Stimulated activated CD4-positive, alpha-beta T cell treated with anti-CD3 and anti-CD28 coated beads, Interleukin-2, amount 100 ng/mL, for 4 hours (primary cell): Measurements from ENCODE around the gene ZNF132.
"Not testable (repeated sequence)": the region's sequence is repeated elsewhere in the genome, so short reads cannot be mapped to it uniquely, and the experiment has no call there.

ENCODE experiments used
- DNase-seq: peaks from one replicate; pipeline ENCODE4 v3.0.0-alpha.2; 2020; ENCODE audit warnings: low read depth

ZNF132 gene

DNA sequence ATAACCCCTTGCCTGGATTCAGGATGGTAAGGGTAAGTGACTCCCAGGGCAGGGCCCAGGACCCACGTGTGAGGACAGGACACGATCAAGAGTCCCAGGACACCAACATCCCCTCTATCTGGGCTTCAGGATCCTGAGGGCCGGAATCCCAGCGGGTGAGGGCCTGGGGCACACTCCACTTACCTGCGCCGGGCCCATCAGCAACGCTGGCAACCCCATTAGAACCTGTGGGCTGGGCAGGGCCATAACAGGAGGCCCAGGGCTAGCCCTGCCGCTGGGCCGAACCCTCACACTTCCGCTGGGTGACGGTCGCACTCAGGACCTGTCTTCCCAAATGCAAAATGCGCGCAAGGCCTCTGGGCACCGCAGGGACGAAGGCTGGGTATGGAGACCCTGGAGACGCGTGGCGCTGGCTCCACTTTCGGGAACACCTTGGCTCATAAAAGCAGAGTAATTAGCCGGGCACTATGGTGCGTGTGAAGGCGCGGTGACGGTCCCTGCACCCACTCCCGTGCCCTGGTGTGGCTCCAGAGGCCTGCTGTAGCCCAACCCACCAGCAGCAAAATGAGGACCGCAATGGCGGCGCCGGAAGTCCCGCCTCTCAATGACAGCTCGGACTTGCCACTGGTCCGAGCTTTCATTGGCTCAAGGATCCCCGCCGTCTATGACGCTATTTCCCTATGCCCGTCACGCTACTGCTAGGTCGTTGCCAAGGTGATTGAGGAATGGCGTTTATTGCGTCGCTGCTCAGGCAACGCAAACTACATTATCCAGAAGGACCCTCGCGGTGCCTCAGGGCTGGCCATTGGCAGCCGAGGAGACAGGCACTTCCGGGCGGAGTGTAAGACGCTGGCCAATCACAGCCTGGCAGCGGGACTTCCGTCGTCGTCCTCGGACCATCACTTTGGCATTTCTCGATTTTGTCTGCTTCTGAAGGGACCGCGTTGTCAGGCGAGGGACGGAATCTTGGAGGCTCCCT, at the start of gene ZNF132:
TSS of gene ZNF132 (minus strand) at position 578 of the 979 bp plus-strand sequence. CDS start at position 246, 332 bp downstream.
- peak; percentile 92 for DNase-seq

DNA sequence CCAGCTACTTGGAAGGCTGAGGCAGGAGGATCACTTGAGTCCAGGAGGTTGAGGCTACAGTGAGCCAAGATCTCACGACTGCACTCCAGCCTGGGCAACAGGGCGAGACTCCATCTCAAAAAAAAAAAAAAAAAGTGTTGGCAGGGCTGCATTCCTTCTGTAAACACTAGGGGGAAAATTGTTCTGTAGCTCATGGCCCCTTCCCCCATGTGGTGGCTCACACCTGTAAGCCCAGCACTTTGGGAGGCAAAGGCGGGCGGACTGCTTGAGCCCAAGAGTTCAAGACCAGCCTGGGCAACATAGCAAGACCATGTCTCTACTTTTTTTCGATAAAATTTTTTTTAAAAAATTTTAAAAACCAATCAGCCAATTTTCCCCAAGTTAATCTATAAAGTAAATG, 44.4 kb upstream of the ZNF132 start:
- not testable (repeated sequence) for DNase-seq

- DNase-seq: no peak
Observed at GRCh38 chr19:58483776-58484175, 43.8 kb upstream of the ZNF132 start.

- no peak for DNase-seq
Observed at GRCh38 chr19:58482372-58482771, 42.4 kb upstream of the ZNF132 start.

DNA sequence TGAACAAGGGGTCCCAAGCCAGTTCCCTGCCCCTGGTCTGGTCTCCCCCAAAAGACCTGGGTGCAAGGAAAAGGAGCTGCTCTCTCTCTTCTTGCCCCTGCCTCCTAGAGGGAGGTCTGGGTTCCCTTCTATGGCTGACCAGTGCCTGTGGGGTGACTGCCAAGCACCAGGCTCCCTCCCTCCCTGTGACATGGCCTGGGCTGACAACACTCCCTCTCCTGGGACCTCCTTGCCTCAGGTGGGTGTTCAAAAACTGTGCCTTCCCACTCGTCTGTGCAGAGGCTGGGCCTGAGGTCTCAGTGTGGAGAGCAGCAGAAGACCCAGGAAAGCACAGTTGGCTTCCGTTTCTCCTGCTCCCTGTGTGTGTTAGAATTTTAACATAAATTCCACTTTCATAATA, 40.9 kb upstream of the ZNF132 start:
- DNase-seq: no peak

DNA sequence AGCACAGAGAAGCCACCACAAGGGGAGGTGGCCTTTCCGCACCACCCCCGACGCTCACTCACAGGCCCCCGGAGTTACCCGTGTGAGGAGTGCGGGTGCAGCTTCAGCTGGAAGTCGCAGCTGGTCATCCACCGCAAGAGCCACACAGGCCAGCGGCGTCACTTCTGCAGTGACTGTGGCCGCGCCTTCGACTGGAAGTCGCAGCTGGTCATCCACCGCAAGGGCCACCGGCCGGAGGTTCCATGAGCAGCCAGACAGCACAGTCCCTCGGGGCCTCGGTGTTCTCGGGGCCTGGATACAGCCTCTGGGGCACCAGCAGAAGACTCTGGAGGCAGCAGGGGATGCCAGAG, 40.5 kb upstream of the ZNF132 start:
- no peak for DNase-seq

DNA sequence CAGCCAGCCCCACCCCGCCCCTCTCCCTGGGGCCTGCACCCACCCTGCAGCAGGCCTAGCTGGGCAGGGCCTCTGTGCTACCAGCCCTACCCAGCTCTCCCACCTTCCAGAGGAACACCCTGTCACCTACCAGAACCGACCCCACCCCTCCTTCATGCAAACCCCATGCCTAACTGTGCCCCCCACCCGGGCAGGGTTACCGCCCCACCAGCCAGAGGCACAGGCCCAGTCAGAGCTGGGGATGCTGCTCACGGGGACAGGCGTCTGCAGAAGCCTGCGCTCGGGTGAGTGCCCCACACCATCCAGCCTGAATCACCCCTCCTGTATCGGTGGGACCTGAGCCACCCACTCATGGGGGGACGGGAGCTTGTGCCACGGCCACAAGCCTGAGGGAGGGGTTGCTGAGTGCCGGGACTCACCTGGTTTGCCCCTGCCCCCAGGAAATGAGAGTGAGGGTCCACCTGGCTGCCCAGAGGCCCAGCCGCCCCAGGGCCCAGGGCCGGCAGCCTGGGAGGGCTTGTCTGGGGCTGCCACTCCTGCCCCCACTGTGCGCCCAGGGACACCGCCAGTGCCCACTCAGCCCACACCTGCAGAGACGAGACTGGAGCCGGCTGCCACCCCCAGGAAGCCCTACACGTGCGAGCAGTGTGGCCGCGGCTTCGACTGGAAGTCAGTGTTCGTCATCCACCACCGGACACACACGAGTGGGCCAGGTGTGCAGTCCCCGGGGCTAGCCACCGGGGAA, 40.0 kb upstream of the ZNF132 start:
- DNase-seq: no peak

DNA sequence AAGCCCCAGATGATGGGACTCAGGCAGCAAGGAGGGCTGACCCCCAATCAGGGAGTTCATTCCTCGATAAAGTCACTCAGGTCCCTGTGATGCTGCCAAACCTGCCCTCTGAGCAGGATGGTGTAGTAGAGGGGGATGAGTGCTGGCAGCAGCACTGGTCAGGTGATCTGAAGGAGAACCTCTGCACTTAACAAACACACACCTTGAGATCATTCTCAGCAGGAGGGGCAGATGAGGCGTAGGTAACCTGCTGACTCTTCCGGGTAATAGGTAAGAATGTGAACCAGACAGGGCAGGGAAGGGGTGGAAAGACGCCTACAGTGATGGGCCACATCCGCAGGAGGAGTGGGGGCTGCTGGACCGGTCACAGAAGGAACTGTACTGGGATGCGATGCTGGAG, 39.4 kb upstream of the ZNF132 start:
- DNase-seq: no peak

DNA sequence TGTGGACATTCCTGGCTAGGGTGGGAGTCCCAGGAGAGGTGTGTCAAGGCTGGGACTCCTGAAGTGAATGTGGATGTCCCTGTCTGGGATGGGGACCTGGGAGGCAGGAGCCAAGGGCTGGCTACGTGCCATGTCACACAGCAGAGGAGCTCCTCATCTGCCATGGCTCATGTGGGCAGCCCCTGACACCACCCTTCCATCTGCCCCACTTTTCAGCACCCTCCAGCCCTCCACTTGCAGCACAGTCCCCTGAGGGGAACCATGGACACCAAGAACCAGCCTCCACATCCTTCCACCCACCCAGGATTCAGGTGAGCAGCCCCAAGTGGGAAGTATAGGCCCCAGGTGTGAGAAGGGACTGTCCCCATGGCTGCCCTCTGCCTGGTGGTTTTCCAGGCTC, 37.9 kb upstream of the ZNF132 start:
- no peak for DNase-seq

- no peak for DNase-seq
Observed at GRCh38 chr19:58477130-58477529, 37.2 kb upstream of the ZNF132 start.

DNA sequence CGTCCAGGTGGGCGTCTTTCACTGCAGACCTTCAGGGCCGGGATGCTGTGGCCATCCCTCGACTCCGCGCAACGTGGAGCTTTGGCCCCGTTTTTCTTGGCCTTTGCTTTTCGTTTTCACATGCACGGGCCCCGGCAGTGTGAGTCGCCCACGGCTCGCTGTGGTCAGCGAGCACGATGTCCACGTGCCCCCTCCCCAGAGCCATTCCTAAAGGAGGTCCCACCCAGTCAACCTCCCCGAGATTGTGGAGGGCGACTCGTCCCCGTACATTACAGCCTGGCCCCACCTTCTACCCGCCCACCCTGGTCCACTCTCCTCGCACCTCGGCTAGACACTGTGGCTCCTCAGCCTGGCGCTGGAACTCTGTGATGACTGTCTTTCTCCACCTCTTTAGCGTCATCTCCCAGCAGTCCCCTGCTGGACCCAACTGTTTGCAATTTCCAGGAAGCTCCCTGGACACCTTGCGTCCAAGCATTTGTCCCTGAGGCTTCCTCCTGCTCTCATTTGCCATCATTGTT, 36.6 kb upstream of the ZNF132 start:
- DNase-seq: no peak

- DNase-seq: peak; percentile 93
Observed at GRCh38 chr19:58475714-58476497, 36.0 kb upstream of the ZNF132 start, which contains the start of gene ZNF446. TSS of gene ZNF446 (plus strand) at chr19:58476352. CDS start at chr19:58477219, 867 bp downstream.

- no peak for DNase-seq
Observed at GRCh38 chr19:58474997-58475713, 35.2 kb upstream of the ZNF132 start.

DNA sequence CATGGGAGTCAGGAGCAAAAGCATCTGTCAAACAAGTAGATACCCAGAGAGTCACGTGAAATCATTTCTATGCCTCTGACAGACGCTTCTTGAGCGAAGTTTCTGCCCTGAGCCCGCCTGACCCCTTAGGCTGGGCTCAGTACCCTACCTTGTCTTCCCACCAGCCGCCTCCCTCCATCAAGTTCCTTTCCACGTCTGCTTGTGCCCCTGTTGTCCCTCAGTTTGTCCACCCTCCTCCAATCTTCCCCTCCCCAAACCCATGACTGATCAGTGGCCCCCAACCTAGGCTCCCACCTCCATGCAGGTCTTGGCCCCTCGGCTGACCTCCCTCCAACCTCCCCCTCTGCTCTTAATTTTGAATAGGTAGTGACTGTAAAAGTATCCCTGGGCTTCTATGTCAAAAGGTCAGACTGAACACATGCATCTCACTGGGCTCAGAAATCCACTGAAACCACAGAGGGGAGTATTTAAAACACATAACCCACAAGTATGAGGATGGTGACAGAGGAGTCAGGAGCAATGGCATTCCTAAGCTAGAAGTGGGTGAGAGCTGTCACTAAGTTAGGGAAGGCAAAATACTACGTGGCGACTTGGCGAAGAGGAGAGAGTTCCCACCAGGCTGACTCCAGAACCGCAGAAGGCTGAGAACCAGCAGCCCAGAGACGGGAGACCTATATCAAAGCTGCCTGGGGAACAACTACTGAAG, 34.5 kb upstream of the ZNF132 start:
- no peak for DNase-seq

DNA sequence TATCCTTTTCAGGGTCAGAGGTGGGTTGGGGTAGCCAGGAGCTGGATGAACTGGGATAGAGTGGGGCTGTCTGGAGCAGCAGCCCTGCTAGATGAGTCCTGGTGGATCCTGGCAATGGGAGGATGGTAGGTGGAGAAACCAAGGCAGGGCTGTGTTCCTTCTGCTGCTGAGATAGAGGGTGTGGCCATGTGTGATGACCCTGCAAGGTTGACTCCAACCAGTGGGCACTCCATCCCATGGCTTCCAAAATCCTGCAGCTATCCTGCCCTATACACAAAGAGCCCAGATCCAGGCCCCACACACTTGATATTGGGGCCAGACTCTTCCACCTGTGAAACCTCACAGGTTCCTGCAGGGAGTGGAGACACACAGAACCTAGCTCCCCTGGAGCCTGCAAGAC, 33.8 kb upstream of the ZNF132 start:
- no peak for DNase-seq

DNA sequence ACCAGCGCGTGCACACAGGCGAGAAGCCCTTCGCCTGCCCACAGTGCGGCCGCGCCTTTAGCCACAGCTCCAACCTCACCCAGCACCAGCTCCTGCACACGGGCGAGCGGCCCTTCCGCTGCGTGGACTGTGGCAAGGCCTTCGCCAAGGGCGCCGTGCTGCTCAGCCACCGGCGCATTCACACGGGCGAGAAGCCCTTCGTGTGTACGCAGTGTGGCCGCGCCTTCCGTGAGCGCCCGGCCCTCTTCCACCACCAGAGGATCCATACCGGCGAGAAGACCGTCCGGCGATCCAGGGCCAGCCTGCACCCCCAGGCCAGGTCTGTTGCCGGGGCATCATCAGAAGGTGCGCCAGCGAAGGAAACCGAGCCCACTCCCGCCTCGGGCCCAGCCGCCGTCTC, 31.8 kb upstream of the ZNF132 start:
- DNase-seq: no peak

DNA sequence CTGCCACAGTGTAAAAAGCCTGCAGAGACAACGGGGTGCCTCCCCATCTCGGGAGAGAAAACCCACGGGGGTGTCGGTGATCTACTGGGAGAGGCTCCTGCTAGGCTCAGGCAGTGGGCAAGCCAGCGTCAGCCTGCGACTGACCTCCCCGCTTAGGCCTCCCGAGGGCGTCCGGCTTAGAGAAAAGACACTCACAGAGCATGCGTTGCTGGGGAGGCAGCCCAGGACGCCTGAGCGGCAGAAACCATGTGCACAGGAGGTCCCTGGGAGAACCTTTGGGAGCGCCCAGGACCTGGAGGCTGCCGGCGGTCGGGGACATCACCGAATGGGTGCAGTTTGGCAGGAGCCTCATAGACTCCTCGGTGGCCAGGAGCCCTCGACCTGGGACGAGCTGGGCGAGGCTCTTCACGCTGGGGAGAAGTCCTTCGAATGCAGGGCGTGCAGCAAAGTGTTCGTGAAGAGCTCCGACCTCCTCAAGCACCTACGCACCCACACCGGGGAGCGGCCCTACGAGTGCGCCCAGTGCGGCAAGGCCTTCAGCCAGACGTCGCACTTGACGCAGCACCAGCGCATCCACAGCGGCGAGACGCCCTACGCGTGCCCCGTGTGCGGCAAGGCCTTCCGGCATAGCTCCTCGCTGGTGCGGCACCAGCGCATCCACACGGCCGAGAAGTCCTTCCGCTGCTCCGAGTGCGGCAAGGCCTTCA, 31.0 kb upstream of the ZNF132 start:
- DNase-seq: not testable (repeated sequence)

GRCh38 chr19:58469241-58470013, 29.5 kb upstream of the ZNF132 start:
- no peak for DNase-seq

DNA sequence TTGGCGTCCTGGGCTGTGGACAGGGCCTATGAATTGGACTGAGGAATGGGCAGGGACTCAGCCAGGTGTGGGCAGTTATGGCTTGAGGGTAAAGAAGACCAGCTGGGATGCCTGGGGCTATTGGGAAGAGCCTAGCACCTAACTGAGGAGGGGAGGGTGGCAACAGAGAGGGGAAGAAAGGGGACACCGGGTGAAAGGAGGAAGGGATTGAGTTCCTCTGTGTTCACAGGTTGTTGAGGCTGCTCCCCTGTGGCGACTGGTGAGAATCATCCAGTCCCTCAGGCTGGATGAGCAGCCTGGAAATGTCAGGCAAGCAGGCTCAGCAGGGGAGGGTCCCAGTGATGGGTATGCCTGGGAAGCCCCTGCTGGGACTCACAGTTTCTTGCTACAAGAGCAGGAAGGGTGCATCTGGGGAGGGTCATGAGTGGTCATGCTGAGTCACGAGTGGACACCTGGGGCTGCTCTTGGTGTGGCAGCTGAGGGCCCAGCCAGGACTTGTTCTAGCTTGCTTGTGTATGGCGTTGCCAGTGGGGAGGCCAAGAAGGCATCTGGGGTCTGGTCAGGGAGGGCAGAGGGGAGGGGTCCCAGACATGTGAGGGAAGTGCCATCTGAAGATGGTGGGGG, 28.4 kb upstream of the ZNF132 start:
- DNase-seq: no peak
